HG03159 (cell line): ENCODE results near the gene OR2T10.
A peak's percentile ranks its signal among the peaks of the same experiment; 100 is the strongest.
"Not testable (repeated sequence)": the region's sequence is repeated elsewhere in the genome, so short reads cannot be mapped to it uniquely, and the experiment has no call there.

ENCODE experiments used
- ATAC-seq: cut with Tn5 transposase; IDR thresholded peaks from one replicate; pipeline ENCODE4 v1.9.1; 2021; ENCODE audit warnings: mild to moderate bottlenecking, moderate library complexity; ENCODE audit not compliant: unreplicated experiment

The OR2T10 gene

GRCh38 chr1:248597589-248597988 is at the start of gene OR2T10:
Gene OR2T10, minus strand, starts transcription at chr1:248597700. Its CDS starts 3,932 bp downstream, at chr1:248593768.
- ATAC-seq, result no peak

GRCh38 chr1:248645178-248645577 is 47.7 kb upstream of the OR2T10 start, which contains the start of gene OR2T35:
Gene OR2T35, minus strand, starts transcription at chr1:248645278. Its CDS starts 6,020 bp downstream, at chr1:248639258.
- not testable (repeated sequence) for ATAC-seq

- peak; percentile 57 for ATAC-seq
Observed at GRCh38 chr1:248642971-248643651, 45.6 kb upstream of the OR2T10 start.

GRCh38 chr1:248641583-248641982 is 44.1 kb upstream of the OR2T10 start:
- ATAC-seq, result peak; percentile 7

GRCh38 chr1:248640906-248641305 is 43.4 kb upstream of the OR2T10 start:
- ATAC-seq, result peak; percentile 50

- ATAC-seq, result peak; percentile 27
Observed at GRCh38 chr1:248639652-248640051, 42.2 kb upstream of the OR2T10 start.

- not testable (repeated sequence) for ATAC-seq
Observed at GRCh38 chr1:248636612-248637011, 39.1 kb upstream of the OR2T10 start.

GRCh38 chr1:248634991-248635390 is 37.5 kb upstream of the OR2T10 start, which contains the start of gene OR2T11:
Gene OR2T11, minus strand, starts transcription at chr1:248635091. Its CDS starts 7,963 bp downstream, at chr1:248627128.
- not testable (repeated sequence) for ATAC-seq

- ATAC-seq, result no peak
Observed at GRCh38 chr1:248631354-248632008, 34.0 kb upstream of the OR2T10 start.

GRCh38 chr1:248630551-248630950 is 33.1 kb upstream of the OR2T10 start:
- ATAC-seq, result no peak

GRCh38 chr1:248627971-248628844 is 30.7 kb upstream of the OR2T10 start:
- ATAC-seq, result peak; percentile 87

- no peak for ATAC-seq
Observed at GRCh38 chr1:248625971-248626370, 28.5 kb upstream of the OR2T10 start.

GRCh38 chr1:248625166-248625565 is 27.7 kb upstream of the OR2T10 start:
- ATAC-seq, result no peak

GRCh38 chr1:248622570-248623001 is 25.1 kb upstream of the OR2T10 start:
- ATAC-seq, result peak; percentile 93

GRCh38 chr1:248621770-248622169 is 24.3 kb upstream of the OR2T10 start:
- ATAC-seq, result no peak

GRCh38 chr1:248618878-248619277 is 21.4 kb upstream of the OR2T10 start:
- no peak for ATAC-seq

GRCh38 chr1:248618119-248618518 is 20.6 kb upstream of the OR2T10 start:
- no peak for ATAC-seq

- ATAC-seq, result no peak
Observed at GRCh38 chr1:248613742-248614141, 16.2 kb upstream of the OR2T10 start.

GRCh38 chr1:248611883-248612414 is 14.4 kb upstream of the OR2T10 start:
- no peak for ATAC-seq

- no peak for ATAC-seq
Observed at GRCh38 chr1:248610301-248610700, 12.8 kb upstream of the OR2T10 start.

GRCh38 chr1:248599396-248599795 is 1.9 kb upstream of the OR2T10 start:
- ATAC-seq, result no peak
